HUDEP-2 (cell line): ENCODE data around the gene CCDC188.

Experiments
- DNase-seq, 76 experiments: peaks; one replicate each; lab custom pipeline; 2025; ENCODE audit not compliant: unreplicated experiment in 76 of 76; lab: John Stamatoyannopoulos, UW

Gene CCDC188

GRCh38 chr22:20137113-20137512, 13.7 kb downstream of the CCDC188 start:
- no peak for DNase-seq

GRCh38 chr22:20136603-20136873, 14.3 kb downstream of the CCDC188 start:
- no peak for DNase-seq

DNA sequence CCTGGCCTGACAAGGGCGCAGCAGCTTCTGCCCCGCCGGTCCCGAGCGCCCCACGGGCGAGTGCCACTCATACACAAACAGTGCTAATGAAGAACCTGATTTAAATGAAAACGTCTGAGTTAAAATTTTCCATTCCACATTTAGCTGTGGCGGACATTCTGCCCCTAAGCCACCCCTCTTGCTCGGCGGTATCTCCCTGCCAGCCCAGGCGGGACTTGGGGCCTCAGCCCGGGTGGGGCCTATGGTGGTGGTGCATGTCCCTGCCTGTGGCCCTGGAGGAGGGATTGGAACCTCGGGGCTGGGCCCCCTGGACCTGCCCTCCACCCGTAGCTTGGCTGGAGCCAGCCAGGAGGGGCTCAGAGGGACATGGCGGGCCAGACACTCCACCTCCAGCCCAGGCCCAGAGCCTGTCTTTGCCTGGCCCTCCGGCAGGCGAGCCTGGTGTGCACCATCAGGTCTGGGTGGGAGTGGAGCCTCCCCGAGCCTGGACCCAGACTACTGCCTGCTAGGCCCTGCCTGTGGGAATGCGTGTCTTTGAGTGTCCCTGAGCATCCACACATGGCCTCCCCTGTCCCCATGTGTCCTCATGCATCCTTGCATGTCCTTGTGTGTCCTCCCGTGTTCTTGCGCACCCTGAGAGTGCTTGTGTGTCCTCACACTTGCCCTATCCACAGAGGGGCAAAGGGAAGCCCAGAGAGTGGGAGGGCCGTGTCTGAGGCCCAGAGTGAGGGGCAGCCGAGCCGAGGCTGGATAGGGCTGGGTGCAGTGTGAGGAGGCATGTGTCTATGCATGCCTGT, 14.9 kb downstream of the CCDC188 start:
- DNase-seq = no peak

GRCh38 chr22:20135265-20135664, 15.6 kb downstream of the CCDC188 start:
- DNase-seq = peak in 8 of 76 experiments; percentile 12 to 34 (median 14)

GRCh38 chr22:20133930-20134549, 16.8 kb downstream of the CCDC188 start:
- no peak for DNase-seq

GRCh38 chr22:20132686-20133246, 18.1 kb downstream of the CCDC188 start:
- no peak for DNase-seq

- DNase-seq = no peak
Measured at GRCh38 chr22:20131859-20132685, 18.8 kb downstream of the CCDC188 start.

DNA sequence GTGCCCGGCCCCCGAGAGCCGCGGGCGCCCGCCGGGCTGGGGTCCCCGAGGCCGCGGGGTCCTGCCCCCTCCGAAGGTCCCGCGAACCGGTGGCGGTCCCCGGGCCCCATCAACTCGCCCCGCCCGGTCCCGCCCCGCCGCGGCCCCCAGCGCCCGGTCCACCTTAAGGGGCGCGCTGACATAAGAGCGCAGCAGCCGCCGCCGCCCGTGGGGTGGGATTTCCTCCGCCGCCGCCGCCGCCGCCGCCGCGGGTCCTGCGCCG, 19.3 kb downstream of the CCDC188 start, which contains the start of gene ZDHHC8:
Gene ZDHHC8, plus strand, starts transcription at position 208 of the 262 bp plus-strand sequence. CDS start 144 bp downstream, outside the sequence.
- DNase-seq = no peak

- DNase-seq = peak in 43 of 76 experiments; percentile 9 to 63 (median 36)
Measured at GRCh38 chr22:20130731-20131596, 19.9 kb downstream of the CCDC188 start.

DNA sequence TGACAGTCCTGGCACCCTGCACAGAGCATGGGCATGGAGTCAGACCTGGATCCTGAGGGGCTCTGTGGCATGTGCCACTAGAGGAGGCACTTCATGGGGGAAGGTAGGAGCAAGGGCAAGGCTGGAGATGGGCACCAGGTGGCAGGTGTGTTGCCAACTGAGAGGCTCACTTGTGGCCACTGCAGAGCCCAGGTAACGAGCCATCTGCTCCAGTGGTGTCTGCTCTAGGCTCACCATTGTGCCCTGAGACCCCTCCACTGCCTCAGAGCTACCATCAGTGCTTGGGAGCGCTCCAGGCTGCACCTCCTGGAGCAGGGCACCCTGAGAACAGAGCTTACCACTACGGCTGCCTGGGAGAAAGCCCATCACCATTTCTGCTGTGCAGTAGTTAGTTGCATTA, 20.5 kb downstream of the CCDC188 start:
- no peak for DNase-seq

DNA sequence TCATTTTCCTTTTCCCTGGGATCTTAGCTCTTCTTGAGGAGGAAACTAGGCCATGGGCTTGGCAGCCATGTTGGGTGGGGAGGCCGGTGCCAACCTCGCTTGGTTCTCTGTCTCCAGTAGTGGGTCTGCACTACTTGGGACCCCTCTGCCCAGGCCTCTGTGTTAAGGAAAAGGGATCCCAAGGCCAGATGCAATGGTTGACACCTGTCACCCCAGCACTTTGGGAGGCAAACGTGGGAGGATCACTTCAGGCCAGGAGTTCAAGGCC, 21.2 kb downstream of the CCDC188 start:
- no peak for DNase-seq

- DNase-seq = peak in 16 of 76 experiments; percentile 8 to 43 (median 17)
Measured at GRCh38 chr22:20128902-20129746, 21.7 kb downstream of the CCDC188 start.

DNA sequence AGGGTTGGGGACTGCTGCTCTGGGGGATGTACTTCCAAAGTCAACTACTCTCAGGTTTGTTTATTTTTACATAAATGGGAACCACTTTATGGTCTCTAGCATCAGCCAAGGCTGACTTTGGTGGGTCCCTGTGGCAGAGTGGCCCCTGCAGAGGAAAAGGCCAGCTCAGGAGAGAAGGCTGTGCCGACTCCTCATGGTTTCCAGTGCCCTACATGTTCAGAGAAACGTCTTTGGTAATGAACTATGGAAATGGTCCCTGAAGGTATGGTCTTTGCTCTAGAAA, 22.3 kb downstream of the CCDC188 start:
- DNase-seq = no peak

GRCh38 chr22:20127869-20128618, 22.8 kb downstream of the CCDC188 start:
- DNase-seq = no peak

- no peak for DNase-seq
Measured at GRCh38 chr22:20127318-20127868, 23.5 kb downstream of the CCDC188 start.

- DNase-seq = no peak
Measured at GRCh38 chr22:20126284-20127029, 24.4 kb downstream of the CCDC188 start.

- no peak for DNase-seq
Measured at GRCh38 chr22:20125201-20126174, 25.4 kb downstream of the CCDC188 start.
